HG03469 (cell line): ENCODE data around the gene DBNDD1.

Experiments
- ATAC-seq: cut with Tn5 transposase; IDR thresholded peaks from one replicate; pipeline ENCODE4 v1.9.1; 2021; ENCODE audit warnings: mild to moderate bottlenecking, moderate library complexity, moderate number of reproducible peaks; ENCODE audit not compliant: unreplicated experiment

DBNDD1 gene

DNA sequence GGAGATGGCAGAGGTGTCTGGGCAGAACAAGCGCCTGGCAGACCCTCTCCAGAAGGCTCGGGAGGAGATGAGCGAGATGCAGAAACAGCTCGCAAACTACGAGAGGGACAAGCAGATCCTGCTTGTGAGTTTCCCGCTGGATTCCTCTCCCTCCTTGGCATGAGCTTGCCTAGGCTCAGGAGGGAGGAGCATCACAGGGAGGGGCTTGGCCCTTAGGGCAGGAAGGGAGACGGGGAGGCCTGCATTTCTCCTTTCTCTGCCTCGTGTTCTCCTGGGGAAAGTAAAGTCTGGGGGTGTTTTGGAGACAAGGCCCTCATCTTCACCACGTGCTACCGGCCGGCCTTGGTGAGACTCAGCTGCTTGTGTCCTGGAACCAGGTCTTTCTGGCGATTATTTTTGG lies 18.0 kb upstream of the DBNDD1 start:
- ATAC-seq = no peak

DNA sequence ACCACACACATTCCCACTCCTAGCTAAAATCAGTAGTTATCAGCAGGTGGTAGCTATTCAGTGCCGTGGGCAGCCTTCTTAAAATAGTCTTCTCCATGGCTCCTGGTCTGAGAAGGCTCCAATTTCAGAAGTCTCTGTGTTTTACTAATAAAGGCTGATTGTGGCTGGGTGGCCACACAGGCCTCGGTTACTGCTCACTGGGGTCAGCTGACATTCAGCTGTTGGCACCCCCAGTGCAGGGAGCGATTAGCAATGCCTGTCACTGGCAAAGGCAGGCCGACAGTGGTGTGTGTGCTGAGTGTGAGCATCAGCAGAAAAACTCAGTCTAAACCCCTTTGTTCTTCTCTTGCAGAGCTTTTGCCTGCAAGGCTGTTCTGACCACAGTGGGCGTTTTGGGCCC lies 16.6 kb upstream of the DBNDD1 start:
- no peak for ATAC-seq

DNA sequence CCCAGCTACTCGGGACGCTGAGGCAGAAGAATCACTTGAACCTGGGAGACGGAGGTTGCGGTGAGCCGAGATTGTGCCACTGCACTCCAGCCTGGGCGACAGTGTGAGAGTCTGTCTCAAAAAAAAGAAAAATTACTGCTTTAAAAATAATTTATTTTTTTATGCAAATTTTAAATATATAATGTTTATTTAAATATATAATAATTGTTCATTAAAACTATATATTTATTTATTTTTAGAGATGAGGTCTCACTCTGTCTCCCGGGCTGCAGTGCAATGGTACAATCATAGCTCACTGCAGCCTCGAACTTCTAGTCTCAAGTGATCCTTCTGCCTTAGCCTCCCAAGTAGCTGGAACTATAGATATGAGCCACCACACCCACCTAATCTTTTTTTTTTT lies 15.2 kb upstream of the DBNDD1 start:
- ATAC-seq = no peak

DNA sequence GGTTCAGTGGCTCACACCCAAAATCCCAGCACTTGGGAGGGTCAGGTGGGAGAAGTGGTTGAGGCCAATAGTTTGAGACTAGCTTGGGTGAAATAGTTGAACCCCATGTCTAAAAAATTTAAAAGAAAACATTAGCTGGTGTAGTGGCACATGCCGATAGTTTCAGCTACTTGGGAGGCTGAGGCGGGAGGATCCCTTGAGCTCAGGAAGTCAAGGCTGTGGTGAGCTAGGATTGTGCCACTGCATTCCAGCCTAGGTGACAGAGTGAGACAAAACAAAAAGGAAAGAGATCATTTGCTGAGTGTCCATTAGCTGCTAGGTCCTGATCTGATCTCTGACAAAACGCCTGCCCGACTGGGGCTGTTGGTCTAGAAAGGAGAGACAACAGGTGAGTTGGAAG lies 14.1 kb upstream of the DBNDD1 start:
- ATAC-seq = no peak

DNA sequence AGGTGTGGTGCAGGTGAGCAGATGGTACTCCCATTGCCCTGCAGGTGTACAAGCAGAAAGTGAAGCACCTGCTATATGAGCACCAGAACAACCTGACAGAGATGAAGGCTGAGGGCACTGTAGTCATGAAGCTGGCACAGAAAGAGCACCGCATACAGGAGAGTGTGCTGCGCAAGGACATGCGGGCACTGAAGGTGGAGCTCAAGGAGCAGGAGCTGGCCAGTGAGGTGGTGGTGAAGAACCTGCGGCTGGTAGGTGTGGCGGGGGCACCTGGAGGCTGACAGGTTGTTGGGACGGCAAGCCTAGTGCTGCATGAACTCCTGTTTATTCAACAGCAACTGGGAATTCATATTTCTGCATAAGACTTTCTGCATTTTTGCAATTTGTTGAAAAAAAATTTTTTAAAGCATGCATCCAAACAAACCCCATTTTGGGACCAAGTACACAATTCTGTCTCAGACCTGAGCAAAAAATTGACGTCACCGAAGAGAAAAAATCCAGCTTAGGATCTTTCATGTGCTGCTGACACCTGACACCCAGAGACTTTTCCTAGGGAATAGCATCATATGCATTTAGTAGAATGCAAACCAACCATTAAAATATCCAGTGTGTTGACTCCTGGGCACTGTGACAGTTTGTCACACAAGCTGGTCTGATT lies 13.5 kb upstream of the DBNDD1 start:
- ATAC-seq = no peak

DNA sequence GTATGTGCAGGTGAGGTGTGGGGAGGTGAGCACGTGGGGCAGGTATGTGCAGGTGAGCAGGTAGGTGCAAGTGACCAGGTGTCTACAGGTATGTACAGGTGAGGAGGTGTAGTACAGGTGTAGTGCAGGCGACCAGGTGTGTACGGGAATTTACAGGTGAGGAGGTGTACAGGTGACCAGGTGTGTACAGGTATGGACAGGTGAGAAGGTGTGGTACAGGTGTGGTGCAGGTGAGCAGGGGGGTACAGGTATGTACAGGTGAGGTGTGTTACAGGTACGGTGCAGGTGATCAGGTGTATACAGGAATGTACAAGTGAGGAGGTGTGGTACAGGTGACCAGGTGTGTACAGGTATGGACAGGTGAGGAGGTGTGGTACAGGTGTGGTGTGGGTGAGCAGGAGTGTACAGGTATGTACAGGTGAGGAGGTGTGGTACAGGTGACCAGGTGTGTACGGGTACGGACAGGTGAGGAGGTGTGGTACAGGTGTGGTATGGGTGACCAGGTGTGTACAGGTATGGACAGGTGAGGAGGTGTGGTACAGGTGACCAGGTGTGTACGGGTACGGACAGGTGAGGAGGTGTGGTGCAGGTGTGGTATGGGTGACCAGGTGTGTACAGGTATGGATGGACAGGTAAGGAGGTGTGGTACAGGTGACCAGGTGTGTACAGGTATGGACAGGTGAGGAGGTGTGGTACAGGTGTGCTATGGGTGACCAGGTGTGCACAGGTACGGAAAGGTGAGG lies 12.8 kb upstream of the DBNDD1 start:
- ATAC-seq = no peak

DNA sequence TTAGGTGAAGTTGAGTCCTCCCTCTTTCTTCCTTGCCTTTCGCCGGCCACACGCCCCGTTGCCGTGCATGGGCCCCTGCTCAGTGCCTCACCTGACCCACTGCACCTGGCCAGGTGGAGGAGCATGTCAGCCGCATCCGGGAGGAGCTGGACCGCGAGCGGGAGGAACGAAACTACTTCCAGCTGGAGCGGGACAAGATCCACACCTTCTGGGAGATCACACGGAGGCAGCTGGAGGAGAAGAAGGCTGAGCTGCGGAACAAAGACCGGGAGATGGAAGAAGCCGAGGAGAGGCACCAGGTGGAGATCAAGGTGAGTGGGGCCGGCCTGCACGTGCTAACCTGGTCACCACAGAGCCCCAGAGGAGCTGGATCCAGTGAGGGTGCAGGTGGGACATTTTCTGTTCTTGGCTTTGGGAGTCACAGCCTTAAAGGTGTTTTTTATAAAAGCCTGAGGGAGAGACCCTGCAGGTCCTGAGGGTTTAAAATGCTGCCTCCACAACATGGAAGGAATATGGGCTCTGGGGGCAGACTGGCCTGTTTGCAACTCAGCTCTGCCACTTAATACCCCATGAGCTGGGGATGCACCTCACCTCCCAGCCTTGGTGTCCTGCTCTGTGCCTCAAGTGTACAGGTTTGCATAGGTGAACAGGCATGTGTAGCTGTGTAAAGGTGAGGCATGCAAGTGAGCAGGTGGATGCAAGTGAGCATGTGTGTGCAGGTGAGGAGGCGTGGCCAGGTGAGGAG lies 12.1 kb upstream of the DBNDD1 start:
- no peak for ATAC-seq

DNA sequence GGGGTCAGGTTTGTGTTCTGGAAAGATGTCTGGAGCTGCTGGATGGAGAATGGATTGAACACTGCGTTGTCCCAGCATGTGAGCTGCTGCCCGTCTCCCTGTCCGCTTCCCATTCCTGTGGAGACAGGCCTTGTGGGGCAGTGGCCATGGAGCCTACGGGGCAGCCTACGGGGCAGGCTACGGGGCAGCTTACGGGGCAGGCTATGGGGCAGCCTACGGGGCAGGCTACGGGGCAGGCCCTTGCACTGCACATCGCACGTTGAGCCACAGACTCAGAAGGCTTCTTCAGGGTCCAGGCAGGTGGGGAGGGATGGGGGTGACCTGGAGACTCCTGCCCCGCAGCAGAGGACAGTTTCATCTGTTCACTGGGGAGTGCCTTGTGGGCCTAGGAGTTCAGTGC lies 9.7 kb upstream of the DBNDD1 start:
- ATAC-seq = no peak

DNA sequence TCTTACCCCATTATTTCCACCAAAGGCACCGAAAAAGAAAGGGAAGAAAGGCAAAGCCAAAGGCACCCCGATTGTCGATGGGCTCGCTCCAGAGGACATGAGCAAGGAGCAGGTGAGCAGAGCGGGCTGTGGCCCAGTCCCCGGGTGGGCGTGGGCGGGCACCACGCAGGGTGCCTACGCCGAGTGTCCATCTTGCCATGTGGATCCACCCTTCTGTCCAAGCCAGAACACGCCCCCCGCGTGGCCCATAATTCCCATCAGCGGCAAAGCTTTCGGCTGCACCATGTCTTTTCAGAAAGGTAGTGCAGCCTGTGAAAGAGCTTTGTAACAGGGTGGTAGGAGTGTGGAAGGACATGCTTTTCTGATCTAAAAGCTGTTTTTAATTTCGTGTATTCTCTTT lies 8.4 kb upstream of the DBNDD1 start:
- ATAC-seq = no peak

DNA sequence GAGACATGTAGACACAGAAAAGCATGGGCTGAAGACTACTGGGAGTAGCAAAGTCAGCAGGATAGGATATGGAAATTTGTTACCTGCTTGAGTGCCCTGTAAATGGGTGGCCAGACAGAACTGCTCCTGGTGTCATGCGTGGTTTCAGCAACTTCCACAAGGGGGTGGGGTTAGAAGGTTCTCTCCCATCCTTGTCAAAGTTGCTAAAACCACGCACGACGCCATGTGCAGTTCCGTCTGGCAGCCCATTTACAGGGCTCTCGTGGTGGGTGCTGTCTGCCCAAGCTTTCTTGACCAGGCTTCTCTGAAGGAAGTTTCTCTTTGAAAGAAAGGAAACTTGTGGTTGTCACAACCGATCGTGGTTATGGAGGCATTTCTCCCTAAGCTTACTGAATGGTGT lies 6.9 kb upstream of the DBNDD1 start:
- no peak for ATAC-seq

DNA sequence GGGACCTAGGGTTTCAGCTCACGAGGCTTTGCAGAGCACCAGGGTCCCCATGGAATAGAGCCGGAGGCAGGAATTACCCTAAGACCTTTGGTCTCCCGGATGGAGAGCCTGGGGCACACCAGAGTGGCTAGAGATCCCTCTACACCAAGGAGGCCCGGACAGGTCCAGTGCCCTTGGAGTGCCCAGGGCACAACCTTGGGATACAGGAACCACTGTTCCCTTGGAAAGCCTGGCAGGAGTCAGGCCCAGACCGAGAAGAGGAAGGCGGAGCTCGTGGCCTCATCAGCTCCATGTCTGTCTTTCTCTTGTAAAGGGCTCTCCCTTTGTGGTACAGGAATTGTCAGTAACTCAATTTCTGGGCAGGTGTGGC lies 3.8 kb upstream of the DBNDD1 start:
- ATAC-seq = no peak

DNA sequence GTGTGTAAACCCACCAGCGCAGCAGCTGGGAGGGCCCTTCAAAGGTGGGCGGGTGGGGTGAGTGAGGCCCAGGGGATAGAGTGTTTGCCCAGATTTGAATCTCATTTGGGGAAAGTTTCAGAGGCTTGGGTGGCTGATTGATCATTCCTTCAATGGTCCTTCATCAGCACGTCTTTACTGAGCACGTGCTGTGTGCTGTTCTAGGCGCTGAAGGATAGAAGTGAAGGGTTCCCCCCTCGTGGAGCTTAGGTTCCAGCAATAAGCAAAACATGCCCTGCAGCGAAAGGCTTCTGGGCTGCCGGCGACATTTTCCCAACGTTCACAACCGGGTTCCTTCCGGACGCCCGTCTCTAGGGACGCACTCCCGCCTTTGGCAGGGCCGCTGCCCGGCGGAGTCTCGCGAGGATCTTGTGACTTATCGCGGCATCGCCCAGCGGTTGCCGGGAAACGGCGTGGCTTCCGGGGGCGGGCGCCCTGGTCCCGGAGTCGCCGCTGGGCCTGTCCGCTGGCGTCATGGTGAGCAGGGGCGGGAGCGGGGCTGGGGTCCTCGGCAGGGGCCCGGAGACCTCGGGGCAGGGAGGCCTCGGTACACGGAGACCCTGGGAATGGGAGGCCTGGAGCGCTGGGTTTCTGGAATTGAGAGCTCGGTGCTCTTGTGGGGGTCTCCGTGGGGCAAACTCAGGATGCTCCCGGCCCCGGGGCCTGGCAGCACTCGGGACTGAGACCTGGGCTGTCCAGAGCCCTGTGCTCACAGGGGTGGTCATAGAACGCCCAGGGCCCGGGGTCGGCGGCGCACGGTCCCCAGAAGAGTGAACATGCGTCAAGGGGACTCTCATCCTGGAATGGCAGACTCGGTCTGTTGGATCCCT lies 3.2 kb upstream of the DBNDD1 start:
- no peak for ATAC-seq

DNA sequence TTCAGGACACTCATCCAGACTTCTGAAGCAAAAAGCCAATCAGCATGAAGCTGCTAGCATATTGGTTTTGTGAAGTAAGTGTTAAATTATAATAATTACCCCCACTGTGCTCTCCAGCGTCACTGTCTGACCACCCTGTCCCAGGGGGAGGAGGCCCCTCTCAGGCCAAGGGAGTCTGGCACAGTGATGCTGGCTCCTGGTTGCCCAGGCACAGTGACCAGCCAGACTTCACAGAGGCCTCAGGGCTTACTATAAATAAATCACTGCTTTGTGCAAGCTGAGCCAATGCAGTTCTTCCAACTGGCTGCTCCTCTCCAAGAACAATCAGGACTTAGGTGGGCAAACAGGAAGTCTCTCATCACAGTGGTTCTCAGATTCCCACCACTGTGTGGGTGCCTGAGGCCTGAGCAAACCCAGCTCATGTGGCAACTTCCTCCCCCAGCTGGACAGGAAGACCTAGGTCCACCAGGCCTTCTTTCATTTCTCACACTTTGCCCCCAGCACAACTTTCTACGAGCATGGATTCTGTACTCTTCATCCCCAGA lies 1.7 kb upstream of the DBNDD1 start:
- no peak for ATAC-seq

DNA sequence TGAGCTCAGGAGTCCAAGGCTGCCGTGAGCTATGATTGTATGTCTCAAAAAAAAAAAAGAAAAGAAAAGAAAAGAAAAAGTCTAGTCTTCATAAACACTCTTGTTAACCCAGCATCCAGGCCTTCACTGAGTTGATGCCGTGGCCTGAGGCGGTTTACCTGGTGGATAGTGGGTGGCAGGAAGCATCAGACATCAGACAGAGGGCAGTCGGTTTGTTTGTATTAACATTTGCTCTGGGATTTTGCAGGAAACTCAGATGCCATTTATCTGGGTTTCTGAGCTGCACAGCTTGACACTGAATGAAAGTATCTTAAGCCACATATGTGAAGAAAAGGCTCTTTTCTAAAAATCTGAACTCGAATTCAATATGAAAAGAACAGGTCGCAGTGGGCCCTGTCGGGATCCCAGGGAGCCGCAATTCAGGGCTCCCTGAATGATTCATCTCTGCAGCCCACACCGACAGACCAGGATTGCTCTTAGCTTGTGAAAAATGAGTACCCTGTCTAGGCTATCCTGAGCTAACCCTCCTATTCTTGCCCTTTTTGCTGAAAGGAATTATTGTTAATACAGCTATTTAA lies 1.1 kb upstream of the DBNDD1 start:
- ATAC-seq = no peak

DNA sequence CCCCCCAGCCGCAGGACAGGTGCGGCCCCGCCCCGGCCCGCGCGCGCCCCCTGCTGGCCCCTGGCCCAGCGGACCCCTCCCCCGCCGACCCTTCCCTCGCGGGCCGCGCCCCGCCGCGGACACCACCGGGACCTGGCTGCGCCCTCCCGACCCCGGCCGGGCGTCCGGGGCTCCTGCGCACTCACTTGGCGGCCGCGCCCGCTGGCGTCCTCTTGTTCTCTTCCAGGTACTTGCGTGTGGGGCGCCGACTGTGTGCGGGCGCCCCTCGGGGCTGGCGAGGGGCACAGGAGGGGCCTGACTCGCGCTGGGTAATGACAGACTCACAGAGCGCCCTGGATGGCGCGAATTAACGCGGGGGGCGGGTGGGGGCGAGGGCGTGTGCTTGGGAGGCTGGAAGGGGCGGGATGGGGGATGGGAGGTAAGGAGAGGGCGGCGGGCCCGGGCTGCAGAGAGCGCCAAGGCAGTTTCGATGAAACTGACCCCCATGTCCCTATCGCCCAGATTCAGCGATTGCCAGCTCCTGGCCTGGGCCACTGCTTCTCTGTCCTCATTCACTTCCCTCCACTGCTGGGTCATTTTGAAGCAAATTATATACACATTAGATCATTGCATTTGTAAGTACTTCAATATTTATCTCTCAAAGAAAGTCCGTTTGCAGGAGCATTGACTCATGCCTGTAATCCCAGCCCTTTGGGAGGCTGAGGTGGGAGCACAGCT lies 445 bp upstream of the DBNDD1 start:
- ATAC-seq = no peak

DNA sequence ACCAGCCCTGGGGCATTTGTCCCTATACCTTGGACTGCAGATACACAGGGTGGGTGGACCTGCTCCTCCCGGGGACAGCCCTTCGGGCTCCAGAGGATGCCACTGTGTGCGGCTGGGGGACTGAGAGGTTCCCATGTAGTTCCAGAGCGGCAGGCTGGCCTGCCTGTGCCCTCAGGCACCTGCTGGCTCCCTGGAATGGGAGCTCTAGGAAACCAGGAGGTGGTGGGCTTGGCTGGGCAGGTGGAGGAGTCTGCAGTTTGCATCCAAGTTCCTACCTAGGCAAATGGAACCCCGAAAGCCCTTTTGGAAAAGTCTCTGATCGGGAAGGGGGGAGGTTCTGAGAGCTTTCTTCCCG lies 982 bp downstream of the DBNDD1 start:
- ATAC-seq = no peak

DNA sequence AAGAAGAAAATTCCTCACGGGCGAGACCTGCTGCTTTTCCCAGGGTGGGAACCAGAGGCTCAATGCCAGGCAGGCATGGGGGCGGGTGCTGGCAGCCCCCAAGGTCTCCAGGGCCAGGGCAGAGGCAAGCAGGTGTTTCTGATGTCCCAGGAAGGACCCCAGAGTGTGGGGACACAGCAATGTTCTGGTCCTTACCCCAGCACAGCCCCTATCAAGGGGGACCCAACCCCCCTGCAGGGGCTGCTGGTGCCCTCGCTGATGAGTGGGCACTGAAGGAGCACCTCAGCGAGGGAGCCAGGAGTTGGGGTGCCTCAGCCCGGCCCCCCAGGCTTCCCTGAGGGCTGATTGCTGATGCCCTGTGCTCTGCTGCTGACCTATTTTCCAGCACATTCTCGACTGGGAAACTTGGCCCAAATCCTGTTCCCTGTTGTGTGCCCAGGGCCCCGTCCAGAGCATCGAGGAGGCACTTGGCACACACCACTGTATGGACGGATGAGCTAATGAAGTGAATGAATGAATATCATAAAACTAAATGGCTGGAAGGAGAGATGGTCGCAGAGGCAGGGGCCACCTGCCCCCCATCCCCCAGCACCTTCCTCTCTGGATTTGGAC lies 2.8 kb downstream of the DBNDD1 start:
- ATAC-seq = no peak

DNA sequence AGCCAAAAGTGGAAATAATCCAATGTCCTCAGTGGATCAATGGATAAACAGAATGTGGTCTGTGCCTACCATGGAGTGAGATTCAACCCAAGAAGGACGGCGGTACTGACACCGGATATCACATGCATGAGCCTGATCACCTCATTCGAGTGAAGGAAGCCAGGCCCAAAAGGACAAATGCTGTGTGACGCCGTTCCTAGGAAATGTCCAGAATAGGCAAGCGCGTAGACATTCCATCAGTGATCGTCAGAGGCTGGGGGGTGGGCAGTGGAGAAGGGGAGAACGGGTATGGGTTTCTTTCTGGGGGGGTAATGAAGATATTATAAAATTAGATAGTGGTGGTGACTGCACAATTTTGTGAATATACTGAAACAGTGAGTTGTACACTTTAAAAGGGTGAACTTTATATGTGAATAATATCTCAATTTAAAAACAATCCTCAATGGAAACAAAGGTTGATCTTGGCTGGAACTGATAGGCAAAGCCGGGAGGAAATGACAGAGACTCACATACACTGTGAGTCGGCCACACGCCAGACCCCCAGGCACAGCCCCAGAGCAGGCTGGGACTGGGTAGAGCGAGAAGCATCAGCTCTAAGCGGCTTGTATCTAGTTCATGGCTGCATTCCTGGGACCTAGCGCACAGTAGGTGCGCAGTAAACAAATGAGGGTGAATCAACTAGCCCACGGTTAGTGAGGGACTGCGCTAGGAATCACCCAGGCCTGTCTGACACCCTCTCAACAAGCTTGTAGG lies 3.5 kb downstream of the DBNDD1 start:
- no peak for ATAC-seq
